Measurements from ENCODE around the gene SLC25A21.

The SLC25A21 gene

DNA sequence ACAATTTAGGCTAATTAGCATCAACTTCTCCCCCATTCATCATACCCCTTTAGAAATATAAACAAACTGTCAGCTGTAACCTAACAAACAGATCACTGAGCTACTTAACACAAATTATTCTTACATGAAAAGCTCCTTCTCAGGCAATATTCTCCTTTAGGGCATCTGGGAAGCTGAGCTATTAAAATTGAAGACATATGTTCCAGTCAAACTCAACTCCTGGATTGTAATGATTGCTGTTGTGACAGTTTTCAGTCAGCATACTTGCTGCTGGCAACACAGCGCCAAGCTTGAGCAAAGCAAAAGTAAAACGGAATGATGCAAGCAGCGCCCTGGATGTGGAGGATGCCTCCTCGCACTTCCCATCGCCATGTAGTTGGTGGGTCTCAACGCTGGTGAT is 82.4 kb downstream of the SLC25A21 start:
- no peak overlapping the region for H3K27ac ChIP-seq (ENCODE audit: low read depth, low read length)
- no peaks in the 10 kb centered on the region for H3K79me2 ChIP-seq (ENCODE audit: control insufficient read depth, low read length)
- H3K9me2 ChIP-seq (replicated peaks; ENCODE audit: control insufficient read depth, low read length): no peaks in the 10 kb centered on the region
- H3K4me3 ChIP-seq (ENCODE audit: low read length): no peak overlapping the region
- no peaks in the 10 kb centered on the region for H4K20me1 ChIP-seq (ENCODE audit: control insufficient read depth, insufficient read depth, low read depth, low read length)
- no peaks in the 10 kb centered on the region for H3K4me1 ChIP-seq (ENCODE audit: control insufficient read depth, low read length)
- no peaks in the 10 kb centered on the region for H3K36me3 ChIP-seq (ENCODE audit: control insufficient read depth, low read length)
- H3K9me3 ChIP-seq (ENCODE audit: control insufficient read depth, insufficient read depth, low read length): no peaks in the 10 kb centered on the region
- H3K27me3 ChIP-seq (ENCODE audit: control insufficient read depth, low read length): no peaks in the 10 kb centered on the region
- TF ChIP-seq, protein P1, sequence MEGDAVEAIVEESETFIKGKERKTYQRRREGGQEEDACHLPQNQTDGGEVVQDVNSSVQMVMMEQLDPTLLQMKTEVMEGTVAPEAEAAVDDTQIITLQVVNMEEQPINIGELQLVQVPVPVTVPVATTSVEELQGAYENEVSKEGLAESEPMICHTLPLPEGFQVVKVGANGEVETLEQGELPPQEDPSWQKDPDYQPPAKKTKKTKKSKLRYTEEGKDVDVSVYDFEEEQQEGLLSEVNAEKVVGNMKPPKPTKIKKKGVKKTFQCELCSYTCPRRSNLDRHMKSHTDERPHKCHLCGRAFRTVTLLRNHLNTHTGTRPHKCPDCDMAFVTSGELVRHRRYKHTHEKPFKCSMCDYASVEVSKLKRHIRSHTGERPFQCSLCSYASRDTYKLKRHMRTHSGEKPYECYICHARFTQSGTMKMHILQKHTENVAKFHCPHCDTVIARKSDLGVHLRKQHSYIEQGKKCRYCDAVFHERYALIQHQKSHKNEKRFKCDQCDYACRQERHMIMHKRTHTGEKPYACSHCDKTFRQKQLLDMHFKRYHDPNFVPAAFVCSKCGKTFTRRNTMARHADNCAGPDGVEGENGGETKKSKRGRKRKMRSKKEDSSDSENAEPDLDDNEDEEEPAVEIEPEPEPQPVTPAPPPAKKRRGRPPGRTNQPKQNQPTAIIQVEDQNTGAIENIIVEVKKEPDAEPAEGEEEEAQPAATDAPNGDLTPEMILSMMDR (IDR thresholded peaks at IDR 0.05; ENCODE audit: low read depth, low read length, poor library complexity, severe bottlenecking): no peak
- no peak for TF ChIP-seq EZH2phosphoT487 (IDR thresholded peaks at IDR 0.05; ENCODE audit: borderline replicate concordance, low read length)
- H3K4me2 ChIP-seq (ENCODE audit: low read length): no peak overlapping the region
- no peaks in the 10 kb centered on the region for H3F3A ChIP-seq (ENCODE audit: control insufficient read depth, insufficient read depth)

GRCh38 chr14:37089410-37089809 is 83.0 kb downstream of the SLC25A21 start:
- Histone ChIP-seq H3K27ac (ENCODE audit: low read depth, low read length) (no peak overlapping the region), H3K27me3 (ENCODE audit: control insufficient read depth, low read length) (no peaks in the 10 kb centered on the region), H3K4me3 (ENCODE audit: low read length) (no peak overlapping the region), H3K9me3 (ENCODE audit: control insufficient read depth, insufficient read depth, low read length) (no peaks in the 10 kb centered on the region), H4K20me1 (ENCODE audit: control insufficient read depth, insufficient read depth, low read depth, low read length) (no peaks in the 10 kb centered on the region), H3K79me2 (ENCODE audit: control insufficient read depth, low read length) (no peaks in the 10 kb centered on the region), H3K9me2 (replicated peaks; ENCODE audit: control insufficient read depth, low read length) (no peaks in the 10 kb centered on the region), H3K4me1 (ENCODE audit: control insufficient read depth, low read length) (no peaks in the 10 kb centered on the region), H3F3A (ENCODE audit: control insufficient read depth, insufficient read depth) (no peaks in the 10 kb centered on the region), H3K36me3 (ENCODE audit: control insufficient read depth, low read length) (no peaks in the 10 kb centered on the region), H3K4me2 (ENCODE audit: low read length) (no peak overlapping the region)
- no peak for TF ChIP-seq EZH2phosphoT487 (IDR thresholded peaks at IDR 0.05; ENCODE audit: borderline replicate concordance, low read length)
- TF ChIP-seq, protein P1 (IDR thresholded peaks at IDR 0.05; ENCODE audit: low read depth, low read length, poor library complexity, severe bottlenecking): no peak

DNA sequence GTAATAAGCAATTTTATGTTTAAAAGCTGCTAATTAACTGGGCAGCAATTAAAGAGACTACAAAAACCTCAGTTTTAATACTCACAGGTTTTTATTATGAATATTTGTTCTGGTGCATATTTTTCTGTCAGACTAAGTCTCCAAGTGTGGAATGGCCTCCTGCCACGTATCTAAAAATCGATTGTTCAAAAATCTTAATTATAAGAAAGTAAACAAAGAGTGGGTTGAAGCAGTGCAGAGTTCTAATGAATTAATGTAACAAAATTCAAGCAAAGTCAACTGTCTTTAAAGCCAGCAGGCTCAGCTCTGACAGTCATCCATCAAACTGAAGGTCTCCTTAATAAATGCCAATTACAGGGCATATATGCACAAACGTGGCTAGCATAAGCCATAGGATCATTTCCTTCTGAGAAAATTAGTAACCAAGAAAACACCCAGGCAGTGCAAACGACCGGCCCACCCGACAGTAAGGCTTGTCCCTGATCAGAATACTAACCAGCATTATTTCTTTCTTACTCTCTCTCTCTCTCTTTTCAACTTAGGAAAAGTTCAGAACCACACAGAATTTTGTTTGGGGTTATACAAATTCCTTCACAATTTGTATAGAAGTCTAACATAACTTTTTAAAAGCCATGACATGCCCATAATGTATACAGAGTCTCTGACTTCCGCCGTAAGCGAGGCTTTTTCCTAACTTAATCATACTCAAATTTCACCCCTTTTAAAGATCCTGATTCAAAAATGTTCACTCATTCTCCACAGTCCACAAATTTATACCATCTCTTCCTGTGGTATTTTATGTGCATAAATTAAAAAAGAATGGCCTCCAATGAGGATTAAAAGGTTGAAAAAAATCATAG is 83.8 kb downstream of the SLC25A21 start:
- TF ChIP-seq, protein P1 (IDR thresholded peaks at IDR 0.05; ENCODE audit: low read depth, low read length, poor library complexity, severe bottlenecking): no peak
- TF ChIP-seq EZH2phosphoT487 (IDR thresholded peaks at IDR 0.05; ENCODE audit: borderline replicate concordance, low read length): no peak
- no peak overlapping the region for H3K27ac ChIP-seq (ENCODE audit: low read depth, low read length)

More for the DNA sequence above, 83.8 kb downstream of the SLC25A21 start:
- Histone ChIP-seq H3K27me3 (ENCODE audit: control insufficient read depth, low read length) (no peaks in the 10 kb centered on the region), H3K9me2 (replicated peaks; ENCODE audit: control insufficient read depth, low read length) (no peaks in the 10 kb centered on the region), H3K4me2 (ENCODE audit: low read length) (no peak overlapping the region), H3K36me3 (ENCODE audit: control insufficient read depth, low read length) (no peaks in the 10 kb centered on the region), H3K4me1 (ENCODE audit: control insufficient read depth, low read length) (no peaks in the 10 kb centered on the region), H4K20me1 (ENCODE audit: control insufficient read depth, insufficient read depth, low read depth, low read length) (no peaks in the 10 kb centered on the region), H3K9me3 (ENCODE audit: control insufficient read depth, insufficient read depth, low read length) (no peaks in the 10 kb centered on the region), H3K4me3 (ENCODE audit: low read length) (no peak overlapping the region), H3F3A (ENCODE audit: control insufficient read depth, insufficient read depth) (no peaks in the 10 kb centered on the region), H3K79me2 (ENCODE audit: control insufficient read depth, low read length) (no peaks in the 10 kb centered on the region)

Data from DOHH2 (cell line).